GM21723 (cell line): ENCODE measurements around the gene MPLKIP.
A peak's percentile ranks its signal among the peaks of the same experiment; 100 is the strongest.
"Not testable (repeated sequence)": the region's sequence is repeated elsewhere in the genome, so short reads cannot be mapped to it uniquely, and the experiment has no call there.

Experiments
- ATAC-seq: cut with Tn5 transposase; IDR thresholded peaks from one replicate; pipeline ENCODE4 v1.9.1; 2021; ENCODE audit warnings: mild to moderate bottlenecking, moderate library complexity; ENCODE audit not compliant: unreplicated experiment

The MPLKIP gene

DNA sequence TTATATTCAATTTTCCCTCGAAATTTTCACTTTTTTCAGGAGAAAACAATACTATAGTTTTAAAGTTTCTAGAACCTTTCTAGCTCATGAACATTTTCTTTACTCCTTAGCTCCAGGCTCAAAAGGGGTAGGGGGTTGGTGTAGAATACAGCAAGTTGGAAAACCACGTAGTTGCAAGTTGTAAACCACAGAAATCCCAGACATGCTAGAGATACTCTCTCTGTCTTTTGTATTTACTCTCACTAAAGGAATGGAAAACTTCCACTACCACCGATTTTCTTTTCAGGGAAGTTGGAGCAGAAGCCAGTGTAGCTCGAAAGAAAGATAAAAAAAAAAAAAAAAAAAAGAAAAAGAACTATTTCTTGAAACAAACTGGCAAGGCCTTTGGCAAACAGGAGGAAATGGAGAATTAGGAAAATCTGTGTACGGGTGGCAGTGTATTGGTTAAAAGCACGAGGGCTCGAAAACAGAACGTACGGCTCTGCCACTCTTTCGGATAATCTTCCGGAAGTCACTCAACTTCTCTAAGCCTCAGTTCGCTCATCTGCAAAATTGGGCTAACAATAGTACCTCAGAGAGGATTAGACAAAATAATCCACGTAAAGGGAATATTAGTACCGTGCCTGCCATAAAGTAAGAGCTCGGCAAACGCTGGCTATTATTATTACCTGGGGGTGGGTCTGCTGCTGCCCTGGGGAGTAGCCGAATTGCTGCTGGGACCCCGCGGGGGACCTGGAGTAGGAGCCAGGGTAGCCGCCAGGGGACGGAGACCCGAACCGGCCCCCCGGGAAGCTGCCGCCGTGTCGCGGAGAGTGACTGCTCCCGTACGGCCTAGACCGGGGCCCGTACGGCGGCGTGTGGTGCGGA lies 628 bp downstream of the MPLKIP start:
- peak; percentile 65 for ATAC-seq

DNA sequence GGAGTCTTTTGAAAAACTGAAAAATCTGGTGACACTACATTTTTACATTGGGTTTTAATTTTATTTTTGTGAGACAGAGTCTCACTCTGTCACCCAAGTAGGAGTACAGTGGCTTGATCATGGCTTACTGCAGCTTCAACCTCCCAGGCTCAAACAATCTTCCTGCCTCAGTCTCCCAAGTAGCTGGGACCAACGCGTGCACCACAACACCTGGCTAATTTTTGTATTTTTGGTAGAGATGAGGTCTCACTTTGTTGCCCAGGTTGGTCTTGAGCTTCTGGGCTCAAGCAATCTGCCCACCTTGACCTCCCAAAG lies 11.5 kb downstream of the MPLKIP start:
- no peak for ATAC-seq

DNA sequence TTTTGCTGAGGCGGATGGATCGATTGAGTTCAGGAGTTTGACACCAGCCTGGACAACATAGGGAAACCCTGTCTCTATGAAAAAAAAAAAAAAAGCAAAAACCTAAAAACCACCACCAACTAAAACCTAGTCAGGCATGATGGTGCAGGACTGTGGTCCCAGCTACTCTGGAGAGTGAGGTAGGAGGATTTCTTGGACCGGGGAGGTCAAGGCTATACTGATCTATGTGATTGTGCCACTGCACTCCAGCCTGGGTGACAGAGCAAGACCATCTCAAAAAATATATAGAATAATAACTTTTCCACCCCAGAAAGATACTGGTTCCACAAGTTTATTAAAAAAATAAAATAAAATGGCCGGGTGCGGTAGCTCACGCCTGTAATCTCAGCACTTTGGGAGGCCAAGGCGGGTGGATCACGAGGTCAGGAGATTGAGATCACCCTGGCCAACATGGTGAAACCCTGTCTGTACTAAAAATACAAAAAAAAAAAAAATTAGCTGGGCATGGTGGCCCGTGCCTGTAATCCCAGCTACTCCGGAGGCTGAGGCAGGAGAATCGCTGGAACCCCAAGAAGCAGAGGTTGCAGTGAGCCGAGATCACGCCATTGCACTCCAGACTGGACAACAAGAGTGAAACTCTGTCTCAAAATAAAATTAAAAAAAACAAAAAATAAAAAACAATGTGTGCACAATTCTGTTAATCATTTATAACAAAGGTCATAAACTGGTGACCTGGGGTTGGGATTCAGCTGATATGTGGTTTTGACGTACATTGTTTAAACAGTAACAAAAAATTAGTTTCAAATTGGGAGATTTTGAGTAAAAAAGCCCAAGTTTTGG lies 12.1 kb downstream of the MPLKIP start:
- not testable (repeated sequence) for ATAC-seq

DNA sequence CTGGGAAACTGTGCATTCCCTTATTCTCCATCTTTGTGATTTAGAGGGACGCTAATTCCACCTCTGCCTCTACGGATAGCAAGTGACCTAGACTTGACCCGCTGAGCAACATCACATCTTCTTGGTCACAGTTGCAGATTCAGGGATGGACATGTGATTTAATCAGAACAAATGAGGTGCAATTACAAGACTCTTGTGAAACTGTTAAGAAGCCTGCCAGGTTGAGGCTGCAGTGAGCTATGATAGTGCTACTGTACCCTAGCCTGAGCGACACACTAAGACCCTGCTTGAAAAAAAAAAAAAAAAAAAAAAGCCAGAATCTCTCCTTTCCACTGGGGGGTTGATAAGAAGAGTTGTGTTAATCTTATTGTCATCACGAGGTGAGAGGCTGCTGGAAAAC lies 14.4 kb downstream of the MPLKIP start:
- ATAC-seq, result no peak

DNA sequence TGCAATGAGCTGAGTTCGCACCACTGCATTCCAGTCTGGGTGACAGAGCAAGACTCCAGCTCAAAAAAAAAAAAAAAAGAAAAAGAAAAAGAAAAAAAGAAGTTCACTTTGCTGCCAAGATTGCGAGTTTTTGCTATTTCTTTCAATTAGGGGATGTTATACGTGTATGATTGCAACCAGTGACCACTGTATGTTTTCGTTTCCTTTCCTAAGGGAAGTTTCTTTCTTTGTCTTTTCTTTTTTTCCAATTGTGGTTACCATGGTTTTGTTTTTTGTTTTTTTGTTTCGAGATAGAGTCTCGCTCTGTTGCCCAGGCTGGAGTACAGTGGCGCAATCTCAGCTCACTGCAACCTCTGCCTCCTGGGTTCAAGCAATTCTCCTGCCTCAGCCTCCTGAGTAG lies 16.2 kb downstream of the MPLKIP start:
- not testable (repeated sequence) for ATAC-seq

DNA sequence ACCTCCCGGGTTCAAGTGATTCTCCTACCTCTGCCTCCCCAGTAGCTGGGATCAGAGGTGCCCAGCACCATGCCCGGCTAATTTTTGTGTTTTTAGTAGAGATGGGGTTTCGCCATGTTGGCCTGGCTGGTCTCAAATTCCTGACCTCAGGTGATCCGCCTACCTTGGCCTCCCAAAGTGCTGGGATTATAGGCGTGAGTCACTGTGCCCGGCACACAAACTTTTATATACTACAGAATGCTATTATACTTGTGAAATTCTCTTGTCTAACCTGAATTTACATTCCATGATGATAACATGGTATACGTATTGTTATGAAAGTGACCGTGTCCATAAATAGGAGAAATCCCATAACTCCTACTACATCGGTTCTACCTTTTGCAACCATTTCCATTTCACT lies 17.2 kb downstream of the MPLKIP start:
- ATAC-seq, result not testable (repeated sequence)

DNA sequence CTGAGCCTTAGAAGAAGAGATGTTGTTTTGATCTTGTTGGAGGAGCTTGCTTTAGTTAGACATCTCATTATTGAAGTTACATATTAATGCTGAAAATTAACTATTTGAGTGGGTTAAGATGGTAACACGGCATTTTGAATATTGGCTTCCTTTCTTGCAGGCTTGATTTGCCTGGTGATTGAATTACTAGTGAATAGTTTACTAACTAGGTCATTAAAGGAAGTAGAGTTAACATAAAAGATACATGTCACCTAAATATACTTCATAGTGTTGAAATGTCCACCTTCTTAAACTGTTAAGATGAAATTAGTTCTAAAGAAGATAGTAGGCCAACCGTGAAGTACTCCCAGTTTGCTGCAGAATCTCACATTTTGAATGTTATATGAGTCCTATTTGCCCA lies 18.5 kb downstream of the MPLKIP start:
- no peak for ATAC-seq

DNA sequence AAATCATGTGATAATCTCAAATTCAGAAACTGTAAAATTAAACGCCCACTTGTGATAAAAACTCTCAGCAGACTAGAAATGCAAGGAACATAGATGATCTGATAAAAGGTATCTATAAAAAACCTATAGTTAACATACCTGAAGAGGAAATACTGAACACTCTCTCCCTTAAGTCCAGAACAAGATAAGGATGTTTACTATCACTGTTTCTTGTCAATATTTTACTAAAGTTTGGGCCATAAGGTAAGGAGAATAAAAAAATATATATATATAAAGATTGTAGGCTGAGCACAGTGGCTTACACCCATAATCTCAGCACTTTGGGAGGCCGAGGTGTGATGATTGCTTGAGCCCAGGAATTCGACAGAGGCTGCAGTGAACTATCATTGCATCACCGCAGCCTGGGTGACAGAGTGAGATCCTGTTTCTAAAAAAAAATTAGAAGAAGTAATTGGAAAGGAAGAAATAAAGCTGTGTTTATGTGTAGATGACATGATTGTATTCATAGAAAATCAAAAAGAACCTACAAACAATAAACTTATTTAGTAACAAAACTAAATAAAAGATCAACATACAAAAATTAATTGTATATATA lies 28.4 kb downstream of the MPLKIP start:
- ATAC-seq, result no peak

DNA sequence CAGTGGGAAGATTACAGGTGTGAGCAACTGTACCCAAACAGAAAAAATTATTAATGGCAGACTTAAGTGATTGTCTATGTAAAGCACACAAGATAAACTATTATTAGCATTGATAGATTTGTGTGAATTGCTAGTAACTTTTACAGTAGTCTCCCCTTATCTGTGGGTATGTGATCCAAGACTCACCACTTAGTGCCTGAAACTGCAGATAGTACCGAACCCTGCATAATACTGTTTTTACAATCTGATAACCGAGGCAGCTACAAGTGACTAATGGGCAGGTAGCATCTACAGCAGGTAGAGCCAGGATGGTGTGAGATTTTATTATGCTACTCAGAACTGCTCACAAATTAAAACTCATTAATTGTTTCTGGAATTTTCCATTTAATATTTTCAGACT lies 31.5 kb downstream of the MPLKIP start:
- no peak for ATAC-seq

DNA sequence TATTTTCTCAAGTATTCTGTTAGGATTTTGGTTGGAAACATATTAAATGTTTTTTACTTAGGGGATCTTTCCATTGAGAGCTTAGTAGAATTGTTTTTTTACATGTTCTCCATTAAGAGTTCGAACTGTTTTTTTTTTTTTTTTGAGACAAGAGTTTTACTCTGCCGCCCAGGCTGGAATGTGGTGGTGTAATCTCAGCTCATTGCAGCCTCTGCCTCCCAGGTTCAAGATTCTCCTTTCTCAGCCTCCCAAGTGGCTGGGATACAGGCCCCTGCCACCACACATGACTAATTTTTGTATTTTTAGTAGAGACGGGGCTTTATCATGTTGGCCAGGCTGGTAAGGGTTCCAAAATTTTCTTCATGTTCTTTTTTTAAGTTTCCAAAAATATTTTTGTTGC lies 33.2 kb downstream of the MPLKIP start:
- no peak for ATAC-seq

DNA sequence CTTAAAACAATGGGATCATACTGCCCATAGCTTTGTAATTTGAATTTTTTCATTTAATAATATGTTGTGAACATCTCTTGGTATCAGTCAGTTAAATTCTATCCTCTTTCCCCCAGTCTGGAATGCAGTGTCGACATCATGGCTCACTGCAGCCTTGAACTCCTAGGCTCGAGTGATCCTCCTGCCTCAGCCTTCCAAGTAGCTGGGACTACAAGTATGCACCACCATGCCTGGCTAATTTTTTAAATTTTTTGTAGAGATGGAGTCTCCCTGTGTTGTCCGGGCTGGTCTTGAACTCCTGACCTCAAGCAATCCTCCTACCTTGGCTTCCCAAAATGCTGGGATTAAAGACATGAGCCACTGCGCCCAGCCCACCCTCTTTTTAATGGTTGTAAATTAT lies 34.6 kb downstream of the MPLKIP start:
- ATAC-seq, result no peak

DNA sequence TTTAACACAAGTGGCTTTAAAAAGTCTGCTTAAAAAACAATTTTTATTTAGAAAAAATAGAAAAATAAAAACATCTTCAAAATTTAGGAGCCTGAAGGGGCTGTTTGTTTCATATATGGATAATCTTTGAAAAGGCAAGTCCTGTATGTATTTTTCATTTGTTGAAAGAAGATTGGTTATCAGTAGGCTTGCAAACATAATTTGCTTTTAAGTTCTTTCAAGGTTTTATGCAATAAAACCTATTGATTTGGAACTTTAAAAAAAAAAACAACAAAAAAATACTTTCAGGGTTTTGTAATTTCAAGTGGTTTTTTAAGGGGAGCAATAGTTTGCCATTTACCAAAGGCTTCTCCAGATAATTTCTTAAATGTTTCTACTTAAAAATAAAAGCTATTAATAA lies 35.6 kb downstream of the MPLKIP start:
- ATAC-seq, result no peak

DNA sequence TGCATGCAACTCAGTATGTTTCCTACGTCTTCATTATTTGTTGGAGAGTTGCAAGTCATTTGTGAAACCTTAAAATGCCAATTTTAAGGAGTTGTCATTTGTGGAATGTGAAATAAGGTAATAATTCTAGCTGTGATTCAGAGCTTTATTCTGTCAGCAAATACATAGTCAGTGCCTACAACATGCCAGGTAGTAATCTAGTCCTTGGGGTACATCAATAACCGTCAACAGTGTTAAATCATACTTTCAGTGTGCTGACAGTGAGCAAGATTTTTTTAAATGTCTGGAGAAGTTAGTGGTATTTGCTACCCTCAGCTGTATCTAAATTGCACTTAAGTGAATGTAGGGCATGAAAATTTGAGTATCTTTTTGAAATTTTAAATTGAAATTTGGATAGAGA lies 36.7 kb downstream of the MPLKIP start:
- no peak for ATAC-seq

DNA sequence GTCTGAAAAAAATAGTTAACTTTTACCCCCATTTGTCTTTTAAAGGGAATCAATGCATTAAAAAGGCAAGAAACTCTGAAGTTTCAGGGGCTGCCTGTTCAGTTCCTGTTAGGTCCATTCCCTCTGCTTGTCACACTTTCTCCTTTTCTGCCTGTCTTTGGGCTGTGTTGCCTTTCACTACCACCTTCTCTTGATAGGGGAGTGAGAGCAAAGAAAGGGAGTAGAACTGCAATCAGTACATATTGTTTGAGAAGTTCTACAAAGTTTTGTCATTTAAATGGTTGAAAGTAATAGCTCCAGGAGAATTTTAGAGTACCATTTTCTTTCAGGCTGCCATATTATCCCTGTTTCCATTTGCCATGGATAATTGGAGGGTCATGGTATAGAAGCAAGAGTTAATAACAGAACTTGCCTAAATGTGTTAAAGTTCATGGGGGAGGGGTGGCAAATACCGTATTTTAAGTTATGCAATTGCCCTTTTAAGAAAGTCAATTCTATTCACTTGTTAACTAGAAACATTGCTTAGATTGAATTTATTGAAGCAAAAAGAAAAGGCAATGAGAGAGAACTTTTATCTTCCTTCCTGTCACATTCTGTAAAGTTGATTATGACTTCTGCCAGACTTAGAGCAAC lies 38.6 kb downstream of the MPLKIP start:
- ATAC-seq, result no peak

DNA sequence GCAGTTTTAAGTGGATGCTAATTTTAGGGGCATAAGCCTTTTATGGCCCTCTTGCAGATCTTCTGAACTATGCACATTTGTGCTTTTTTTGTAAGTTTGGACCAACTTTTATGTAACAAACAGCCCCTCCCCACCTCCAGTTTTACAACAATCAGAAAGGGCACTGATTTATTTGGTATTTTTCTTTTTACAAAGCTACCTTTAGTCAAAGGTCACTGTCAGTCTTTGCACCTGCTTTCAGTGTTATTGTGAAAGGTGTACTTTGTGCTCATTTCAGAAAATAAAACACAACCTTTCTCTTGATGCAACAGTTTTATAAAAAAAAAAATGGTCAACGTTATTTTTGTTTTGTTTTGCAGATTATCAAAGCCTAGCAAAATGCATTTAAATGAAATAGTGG lies 39.2 kb downstream of the MPLKIP start:
- no peak for ATAC-seq

DNA sequence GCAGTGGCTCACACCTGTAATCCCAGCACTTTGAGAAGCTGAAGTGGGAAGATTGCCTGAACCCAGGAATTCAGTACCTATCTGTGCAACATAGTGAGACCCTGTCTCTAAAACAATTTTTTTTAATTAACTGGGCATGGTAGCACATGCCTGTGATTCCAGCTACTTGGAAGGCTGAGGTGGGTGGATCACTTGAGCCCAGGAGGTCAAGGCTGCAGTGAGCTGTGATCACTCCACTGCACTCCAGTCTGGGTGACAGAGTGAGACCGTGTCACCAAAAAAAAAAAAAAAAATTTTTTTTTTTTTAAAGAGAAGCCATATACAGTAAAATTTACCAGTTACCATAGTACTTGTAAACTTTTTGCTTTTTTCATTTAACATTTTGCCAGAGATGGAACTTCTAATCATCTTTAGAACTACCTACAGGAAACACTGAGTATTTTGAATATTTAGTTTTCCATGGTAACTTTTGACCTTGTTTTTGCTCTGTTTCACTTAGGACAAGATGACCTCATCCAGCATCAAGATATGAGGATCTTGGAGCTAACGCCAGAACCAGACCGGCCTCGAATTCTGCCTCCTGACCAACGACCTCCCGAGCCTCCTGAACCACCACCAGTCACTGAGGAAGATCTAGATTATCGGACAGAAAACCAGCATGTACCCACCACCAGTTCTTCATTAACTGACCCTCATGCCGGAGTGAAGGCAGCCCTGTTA lies 40.6 kb downstream of the MPLKIP start:
- ATAC-seq, result no peak

DNA sequence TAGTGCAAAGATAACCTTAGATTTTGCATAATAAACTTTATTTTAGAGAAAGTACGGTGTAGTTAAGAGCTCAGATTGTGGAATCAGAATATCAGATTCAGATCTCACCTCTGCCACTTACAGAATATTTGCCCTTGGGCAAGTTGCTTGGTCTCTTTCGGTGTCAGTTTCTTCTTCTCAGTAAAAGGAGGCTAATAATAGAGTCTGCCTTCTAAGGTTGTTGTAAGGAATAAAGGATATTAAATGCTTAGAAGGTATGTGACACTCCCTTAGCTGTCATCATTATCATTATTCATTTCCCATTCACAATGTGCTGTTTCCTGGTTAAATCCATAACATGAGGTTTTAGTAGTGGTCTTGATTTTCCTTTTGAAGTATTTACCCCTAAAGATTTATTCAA lies 42.2 kb downstream of the MPLKIP start:
- ATAC-seq, result no peak

DNA sequence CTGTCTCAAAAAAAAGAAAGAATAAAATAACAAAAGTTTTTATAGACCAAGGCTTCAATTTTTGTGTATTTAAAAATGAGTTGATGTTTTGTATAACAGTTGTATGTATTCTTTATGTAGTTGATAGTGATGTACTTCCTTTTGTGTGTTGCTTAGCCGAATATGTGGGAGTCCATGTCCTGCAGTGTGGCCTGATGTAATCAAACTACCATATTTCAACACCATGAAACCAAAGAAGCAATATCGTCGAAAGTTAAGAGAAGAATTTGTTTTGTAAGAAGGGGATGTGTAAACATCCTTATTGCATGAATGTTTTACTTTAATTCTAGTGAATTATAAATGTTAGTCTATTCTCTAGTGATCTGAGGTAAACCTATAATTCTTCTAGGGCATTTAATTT lies 56.6 kb downstream of the MPLKIP start:
- no peak for ATAC-seq
